Right kidney (tissue), 1 donor: ENCODE measurements around the gene RNLS.
"Not testable (repeated sequence)": the region's sequence is repeated elsewhere in the genome, so short reads cannot be mapped to it uniquely, and the experiment has no call there.

ENCODE experiments used
- DNase-seq: peaks from one replicate; pipeline ENCODE4 v3.0.0-alpha.2; 2016

RNLS gene

DNA sequence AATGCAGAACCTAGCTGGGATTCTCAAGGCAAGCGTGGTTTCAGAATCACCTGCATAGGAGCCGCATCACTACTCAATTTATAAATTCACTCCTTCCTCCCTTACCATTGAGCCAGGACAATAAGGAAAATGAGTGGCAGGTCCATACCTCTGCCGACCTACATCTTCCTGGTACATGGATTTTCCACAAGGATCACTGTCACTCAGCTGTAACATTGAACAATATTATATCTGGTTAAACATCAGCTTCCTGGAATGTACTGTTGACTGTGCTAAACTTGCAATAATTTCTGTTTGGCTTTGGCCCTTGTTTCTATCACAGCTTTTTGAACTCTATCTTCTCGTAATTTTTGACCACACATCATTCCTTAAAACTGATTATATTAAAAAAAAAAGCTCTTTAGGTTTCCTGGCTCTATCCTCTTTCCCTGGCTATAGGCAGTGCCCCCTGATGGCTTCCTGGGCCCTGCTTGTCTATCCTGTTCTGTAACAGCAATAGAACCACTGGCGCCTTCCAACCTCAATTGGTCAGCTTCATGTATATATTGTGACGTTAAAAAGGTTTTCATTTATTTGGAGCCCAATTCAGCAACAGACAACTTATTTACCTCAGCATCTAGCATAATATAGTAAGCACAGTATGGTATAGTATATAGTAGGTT lies 59.2 kb downstream of the RNLS start:
- no peak for DNase-seq

DNA sequence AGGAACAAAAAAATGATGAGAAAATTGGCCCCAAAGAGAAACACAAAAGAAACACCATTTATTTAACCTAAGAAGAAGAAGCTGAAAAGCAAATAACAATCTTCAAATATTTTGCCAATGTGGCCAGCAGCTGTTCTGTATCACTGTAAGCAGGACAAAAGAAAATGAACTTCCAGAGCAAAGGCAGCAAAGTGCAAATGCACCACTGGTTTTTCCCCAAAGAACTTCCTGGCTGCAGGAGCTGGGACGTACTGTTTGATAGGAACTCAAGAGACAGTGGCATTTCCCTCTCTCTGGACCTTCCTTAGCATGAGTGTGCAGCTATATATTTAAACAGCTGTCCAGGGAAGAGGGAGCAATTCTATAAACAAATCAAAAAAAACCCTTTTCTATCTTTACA lies 60.4 kb downstream of the RNLS start:
- no peak for DNase-seq

DNA sequence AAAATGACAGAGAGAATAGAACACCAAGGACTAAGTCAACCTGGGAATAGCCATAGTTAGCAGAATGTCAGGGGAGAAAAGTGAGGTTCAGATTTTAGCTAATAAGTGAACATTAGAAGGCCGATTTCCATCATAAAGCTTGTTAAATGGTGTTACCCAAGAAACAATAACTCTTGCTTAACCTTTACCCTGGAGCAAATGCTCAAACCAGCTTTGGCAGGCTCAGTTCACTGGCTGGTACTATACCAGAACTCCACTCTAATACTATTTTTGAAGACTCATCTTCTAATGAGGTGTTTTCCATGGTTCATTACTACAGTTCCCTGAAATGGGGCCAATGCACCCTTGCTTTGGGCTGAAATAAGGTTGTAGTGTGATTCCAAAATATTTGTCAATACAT lies 61.3 kb downstream of the RNLS start:
- DNase-seq = no peak

DNA sequence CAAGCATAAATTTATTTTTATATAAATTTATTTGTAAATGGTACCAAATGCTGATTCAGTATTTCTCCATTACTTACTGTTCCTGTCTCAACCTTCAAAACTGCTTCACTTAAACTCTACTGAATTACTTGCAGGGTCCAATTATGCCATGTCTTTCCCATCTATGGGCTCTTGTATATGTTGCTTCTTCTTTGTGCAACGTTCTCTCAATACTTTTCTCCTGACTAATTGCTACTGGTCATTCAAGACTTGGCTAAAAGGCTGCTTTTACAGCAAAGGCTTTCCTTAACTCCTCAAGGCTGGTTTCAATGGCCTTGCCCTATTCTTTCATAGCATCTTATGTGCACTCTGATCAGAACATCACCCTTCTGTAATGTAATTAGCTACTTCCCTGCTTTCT lies 67.9 kb downstream of the RNLS start:
- no peak for DNase-seq

DNA sequence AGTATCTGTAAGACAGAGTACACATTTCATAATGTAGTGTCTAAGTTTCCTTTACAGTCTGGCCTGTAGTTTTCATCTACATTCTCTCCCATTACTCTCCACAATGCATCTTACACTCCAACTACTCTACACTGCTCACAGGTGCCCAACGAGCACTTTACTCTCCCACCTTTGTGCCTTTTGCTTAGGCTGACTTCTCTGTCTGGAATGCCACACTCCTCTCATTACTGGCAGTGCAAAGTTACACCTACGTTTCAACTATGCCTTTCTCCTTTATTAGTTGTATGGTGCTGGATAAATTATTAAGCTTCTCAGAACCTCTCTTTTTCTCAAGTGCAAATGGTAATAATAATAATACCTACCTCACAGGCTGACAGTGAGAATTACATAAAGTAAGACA lies 70.5 kb downstream of the RNLS start:
- no peak for DNase-seq

DNA sequence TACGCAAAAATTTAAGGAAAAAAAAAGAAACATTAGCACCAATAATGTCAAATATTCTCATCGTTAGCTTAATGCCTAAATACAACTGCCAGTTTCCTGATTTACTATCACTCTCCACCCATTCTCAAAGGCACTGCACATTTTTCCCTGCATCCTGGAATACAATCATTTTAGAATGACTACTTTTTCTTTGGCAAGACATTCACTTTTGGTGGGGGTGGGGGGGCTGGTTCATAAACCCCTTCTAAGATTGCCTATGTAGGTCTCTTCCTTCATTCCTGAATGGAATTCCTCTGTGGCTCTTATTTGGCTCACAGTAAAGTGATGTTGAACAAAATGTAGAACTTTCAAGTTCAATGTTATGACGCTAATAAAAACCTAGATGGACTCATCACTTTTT lies 74.3 kb downstream of the RNLS start:
- DNase-seq = no peak

DNA sequence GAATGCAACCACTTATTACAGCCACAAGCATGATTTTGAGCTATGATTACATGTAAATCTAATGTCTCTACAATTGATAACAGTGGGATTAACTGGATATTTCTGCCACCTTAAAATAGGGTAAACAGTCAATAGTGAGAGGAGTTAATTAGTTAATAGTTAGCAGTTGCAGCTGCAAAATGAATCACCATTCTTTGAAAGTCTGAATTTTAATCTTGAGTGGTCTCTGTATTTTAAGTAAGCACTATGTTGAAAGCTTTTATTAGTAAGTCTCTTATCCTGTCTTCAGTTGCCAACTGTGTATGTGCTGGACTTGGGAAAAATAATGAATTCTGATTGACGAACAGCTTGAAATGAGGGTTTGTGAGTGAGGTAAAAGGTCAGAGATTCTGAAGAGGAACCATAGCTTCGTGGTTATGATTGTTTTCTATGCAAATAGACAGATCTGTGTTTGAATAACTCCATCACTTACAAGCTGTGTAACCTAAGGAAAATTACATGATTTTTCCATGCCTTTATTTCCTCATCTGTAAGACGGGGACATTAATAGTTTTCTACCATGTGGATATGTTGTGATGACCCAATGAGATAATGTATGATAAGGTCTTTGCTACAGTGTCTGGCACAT lies 75.2 kb downstream of the RNLS start:
- DNase-seq = no peak

DNA sequence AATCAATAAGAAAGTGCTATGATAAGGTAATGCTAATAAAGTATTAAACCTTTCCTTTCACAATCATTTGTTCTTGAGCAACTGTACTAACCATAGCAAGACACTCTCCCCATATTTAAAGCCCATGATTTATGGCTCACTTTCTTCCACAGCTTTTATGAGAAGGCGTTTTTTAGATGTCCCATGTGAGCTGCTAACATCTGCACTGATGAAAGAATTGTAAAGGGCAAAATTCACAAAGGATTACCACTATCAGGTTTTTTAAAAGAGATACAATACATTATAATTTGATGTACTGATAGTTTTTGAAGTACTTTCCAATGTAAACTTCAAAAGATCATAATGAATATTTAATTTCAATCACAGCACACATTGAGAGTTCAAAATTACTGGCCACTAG lies 75.7 kb downstream of the RNLS start:
- no peak for DNase-seq

DNA sequence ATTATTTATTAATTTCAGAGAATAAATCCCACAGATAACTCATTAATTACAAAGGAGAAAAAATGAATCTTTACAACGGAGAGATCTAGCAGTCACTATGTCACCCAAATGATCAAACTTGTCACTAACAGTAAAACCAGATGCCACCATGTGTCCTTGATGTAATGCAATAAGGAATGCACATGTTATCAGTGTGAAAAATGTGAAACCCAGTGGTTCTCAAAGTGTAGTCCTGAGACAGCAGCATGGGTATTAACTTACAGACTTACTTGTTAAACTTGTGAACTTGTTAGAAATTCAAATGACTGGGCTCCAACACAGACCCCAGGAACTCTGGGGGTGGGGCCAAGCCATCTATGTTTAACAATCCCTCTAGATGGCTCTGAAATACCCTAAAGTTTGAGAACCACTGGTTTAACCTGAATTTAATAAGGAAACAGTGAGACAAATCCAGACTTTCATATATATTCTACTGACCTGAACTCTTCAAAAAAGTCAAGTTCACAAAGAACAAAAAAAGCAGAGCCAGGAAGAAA lies 77.4 kb downstream of the RNLS start:
- DNase-seq = no peak

DNA sequence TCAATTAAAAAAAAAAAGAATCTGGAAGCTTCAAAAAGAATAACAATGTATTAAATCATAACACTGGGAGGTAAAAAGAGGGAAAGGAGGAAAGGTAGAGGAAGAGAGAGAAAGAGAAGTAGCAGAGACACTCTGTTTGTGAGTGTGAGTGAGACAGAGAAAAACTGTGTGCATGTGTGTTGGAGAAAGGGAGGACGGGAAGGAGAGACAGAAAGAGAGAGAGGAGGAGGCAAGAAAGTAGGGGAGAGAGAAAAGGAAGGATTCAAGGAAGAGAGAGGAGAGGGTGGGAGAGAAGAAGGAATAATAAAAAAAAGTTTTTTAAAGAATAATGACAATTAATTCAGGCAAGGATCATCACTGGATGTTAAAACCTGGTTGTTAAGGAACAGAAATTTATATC lies 77.9 kb downstream of the RNLS start:
- DNase-seq = no peak

DNA sequence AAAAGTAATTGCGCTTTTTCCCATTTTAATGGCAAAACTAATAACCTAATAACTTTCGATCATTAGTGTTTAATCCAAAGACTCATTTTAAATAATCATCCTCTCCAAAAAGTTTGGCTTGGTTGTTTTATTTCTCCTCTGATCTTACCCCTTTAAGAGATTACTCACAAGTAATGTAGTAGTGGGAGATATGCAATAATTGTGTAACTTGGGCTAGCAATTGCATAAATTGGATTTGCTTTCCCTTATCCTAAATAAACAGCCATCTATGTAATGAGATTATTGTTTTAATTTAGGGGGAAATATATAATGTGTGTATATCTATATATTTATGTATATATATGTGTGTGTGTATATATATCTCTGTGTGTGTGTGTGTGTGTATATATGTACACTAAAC lies 82.5 kb downstream of the RNLS start:
- DNase-seq = no peak

DNA sequence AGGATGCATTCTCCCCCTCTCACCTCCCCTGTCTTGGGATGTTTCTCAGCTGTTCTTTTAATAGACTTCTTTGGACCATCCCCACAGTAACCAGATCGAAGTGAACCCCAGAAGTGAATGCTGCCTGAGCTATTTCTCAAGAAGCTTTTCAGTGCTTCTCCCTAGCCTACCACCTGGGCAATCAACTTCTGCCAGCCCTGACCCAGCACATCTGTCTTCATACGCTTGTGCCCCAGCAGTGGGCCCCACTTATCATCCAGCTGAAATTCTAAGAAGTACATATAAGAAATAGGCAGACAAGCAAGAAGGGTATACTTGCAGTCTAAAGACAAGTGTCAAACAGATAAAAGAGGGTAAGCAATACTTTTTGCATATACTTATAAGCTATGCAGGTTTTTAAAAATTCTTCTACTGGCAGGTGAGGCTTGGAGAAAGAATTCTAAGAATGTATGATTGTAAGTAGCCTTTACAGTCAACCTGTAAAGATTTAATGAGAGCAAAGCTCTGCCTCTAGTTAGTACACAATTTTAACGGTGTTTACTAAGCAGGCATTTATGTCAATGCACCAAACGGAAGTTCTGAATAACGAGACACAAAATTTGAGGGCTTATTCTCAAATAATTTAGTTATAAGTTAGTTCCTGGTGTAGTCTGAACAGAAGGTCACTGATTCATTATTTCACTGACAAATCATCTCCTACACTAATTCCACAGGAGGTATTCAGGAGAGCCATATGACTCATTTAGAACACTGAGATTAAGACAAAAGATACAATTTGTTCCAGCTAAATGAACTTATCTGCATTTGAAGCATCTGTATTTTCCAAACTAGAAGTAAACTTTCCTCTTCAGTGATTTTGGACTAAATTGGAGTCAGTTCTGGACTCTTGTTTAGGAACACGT lies 83.3 kb downstream of the RNLS start:
- DNase-seq = no peak

DNA sequence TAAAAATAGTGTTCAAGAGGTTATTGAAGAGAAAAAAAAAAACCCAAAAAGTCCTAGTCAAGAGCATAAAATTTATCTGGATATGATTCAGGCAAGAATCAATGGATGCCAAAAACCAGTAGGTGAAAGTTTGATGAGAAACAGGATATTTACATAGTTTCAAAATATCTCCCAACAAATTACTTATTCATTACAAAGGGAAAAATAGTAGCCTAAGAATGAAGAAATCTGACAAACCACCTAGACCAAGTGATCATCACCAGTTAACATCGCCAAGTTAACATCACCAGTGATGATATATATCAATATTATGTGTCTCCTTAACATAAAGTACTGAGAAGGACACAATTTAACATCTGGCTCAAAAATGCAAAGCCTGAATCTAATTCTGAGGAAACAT lies 85.2 kb downstream of the RNLS start:
- DNase-seq = no peak

DNA sequence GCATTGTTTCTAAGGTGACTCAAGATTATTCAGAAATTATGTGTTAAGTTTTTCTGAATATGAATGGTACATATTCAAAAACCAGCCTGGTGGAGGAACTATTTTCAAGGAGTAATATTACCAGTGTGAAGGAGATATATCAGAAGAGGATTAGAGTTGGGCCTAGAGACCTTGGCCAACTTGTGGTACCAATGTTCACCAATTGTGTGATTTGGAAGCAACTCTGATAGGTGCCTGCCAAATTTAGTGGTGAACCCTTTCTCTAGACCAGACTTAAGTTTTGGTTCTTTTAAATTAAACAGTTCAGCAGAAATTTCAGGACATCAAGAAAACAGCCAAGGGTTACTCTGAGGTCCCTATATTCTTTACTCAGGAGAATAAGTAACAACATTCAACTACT lies 88.6 kb downstream of the RNLS start:
- DNase-seq = no peak

DNA sequence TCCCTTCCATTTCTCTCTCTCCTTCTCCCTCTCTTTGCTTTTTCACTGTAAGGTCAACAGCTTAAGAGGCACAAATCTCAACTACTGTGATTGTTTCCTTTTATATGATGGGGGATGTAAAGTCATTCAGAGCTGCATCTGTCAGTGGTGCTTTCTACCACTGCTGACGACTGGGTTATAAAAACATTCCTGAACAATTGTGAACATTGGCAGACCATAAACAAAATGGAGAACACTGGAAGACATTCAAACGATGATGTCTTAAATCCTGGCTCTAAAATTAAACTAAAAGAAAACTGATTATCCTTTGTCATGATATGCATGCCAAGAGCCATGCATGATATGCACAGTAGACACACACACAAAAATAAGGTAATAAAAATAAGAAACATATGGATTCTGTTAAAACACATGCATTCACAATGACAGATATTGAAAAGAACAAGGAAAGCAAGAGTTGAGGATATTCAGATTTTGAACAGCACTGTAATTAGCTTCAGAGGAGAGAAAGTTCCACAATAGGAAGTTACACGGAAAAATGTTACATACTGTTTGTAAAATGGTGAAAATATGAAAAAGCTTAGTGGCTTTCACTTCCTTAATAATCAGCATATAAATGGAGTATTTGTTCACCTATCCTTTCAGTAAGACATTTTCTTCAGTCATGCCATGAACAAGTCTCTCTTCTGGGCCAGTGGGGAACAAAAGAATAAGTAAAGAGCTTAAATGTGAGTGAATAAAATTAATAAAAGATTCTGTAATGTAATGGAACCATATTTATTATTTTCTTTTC lies 89.2 kb downstream of the RNLS start:
- no peak for DNase-seq

DNA sequence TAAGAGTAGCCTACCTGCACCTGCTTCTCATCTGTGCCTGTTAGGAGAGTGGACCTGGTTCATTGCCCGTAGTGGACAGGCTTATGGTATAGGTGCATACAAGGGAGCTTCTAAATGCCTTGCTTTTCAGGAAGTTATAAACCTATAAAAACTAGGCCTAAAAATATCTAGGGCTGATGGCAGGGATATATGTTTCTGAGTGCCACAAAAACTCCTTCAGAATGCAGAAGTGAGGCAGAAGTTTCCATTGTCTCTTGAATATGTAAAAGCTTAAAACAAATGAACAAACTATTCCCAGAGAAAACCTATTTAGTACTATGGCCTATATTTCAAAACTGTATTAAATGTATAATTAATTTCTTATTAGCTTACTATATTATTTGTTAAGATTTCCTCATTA lies 91.8 kb downstream of the RNLS start:
- no peak for DNase-seq

DNA sequence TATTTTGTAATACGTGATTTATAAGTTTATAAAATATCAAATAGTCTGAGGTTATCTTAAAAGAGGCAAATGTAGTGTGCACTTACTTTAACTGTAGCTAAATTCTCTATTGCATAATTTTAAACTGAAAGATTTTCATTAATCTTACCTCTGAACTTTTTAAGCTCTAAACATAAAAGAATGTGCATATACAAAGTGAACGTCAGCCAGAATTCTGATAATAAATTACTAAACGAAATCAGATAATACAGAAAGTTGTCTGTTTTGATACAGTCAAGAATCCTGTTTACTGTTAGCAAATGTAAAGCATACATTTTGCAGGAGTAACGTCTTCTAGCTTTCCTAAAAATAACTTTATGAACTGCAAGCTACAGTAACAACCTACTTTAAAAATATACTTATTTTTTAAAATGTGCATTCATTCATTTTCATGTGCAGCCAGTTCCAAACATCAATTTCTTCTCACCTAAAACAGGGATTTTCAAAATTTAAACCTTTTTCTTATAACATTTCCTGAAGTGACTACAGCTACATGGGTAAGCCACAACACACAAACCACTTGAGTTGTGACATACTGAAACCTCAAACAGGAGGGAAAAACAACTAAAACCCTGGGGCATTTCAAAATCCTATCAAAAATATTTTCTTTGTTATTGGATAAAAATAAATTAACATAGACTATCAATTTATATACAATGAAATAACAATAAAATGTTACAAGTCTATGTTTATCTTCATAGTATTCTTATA lies 92.7 kb downstream of the RNLS start:
- DNase-seq = no peak

DNA sequence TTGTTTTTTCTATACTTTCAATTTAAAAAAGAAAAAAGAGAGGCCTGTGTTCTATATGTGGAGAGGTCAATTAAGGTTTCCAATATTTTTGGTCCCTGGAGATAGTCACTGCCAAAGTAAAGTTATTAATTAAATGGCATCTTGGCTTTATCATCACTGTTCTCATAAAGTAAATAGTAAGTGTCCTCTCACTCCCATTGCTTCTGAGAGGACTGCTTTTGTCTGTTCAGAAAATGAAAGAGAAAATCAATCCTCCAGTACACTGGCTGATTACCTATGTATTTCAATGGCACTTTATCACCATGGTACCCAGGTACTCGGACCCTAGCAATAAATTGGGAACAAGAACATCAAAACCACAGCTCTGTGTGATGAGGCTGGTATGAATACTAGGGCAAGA lies 94.0 kb downstream of the RNLS start:
- no peak for DNase-seq

DNA sequence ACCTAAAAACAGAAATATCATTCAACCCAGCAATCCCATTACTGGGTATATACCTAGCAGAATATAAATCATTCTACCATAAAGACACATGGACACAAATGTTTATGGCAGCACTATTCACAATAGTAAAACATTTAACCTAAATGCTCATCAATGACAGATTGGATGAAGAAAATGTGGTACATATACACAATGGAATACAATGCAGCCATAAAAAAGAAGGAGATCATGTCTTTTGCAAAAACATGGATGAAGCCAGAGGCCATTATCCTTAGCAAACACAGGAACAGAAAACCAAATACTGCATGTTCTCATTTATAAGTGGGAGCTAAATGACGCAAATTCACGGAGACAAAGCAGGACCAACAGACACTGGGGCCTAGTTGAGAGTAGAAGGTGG lies 96.3 kb downstream of the RNLS start:
- DNase-seq = not testable (repeated sequence)

DNA sequence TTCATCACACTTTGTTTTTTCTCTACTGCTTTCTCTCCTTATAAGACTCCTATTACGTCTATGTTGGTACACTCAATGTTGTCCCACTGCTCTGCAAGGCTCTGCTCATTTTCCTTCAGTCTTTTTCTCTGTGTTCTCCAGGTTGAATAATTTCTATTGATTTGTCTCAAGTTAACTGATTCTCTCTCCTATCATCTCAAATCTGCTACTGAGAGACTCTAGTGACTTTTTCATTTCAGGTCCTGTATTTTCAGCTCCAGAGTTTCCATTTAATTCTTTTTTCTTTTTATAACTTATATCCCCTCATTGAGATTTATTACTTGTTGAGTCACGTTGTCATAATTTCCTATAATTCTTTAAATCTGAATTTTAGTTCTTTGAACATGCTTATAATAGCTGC lies 100.9 kb downstream of the RNLS start:
- DNase-seq = no peak

DNA sequence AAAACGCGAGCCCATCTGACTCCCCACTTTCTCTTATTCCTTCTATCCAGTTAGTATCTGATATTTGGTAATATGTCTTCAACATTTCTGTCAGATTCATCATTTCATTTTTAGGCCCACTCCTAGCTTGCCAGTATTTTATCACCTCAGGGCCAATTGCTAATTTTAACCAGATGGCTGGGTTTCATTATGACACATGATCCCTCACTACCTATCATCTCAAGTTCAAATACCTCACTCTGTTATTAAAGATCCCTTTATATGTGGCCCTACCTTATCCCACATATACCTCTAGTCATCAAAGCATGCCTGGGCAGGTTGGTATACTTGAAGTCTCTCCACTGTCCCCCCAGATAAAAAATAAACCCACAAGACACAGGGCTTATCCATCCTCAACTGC lies 104.9 kb downstream of the RNLS start:
- no peak for DNase-seq
